Right atrium auricular region (tissue), 2 donors: ENCODE data around the gene GINS1. TPM values are rescaled to one million over a fixed set of nuclear protein-coding genes. Genes with fewer than 3 reads are reported as not detected.

Experiments
- DNase-seq: peaks from one replicate; pipeline ENCODE4 v3.0.0-alpha.2; 2019; ENCODE audit warnings: low spot score
- H3K27ac ChIP-seq, 2 donors: fragments of 200-600 bp; sonication (generic); 1 replicate in 1 of 2; 2 replicates in 1 of 2; pipeline ENCODE4 v1.5.1; 2016 to 2019
- H3K27me3 ChIP-seq, 2 donors: fragments of 200-600 bp; sonication (generic); one replicate each; pipeline versions ENCODE4 v1.5.1 to v1.6.0; 2017 to 2019
- H3K36me3 ChIP-seq: fragments of 200-600 bp; sonication (generic); one replicate; pipeline ENCODE4 v1.5.1; 2016
- H3K4me1 ChIP-seq, 2 donors: fragments of 200-600 bp; sonication (generic); one replicate each; pipeline versions ENCODE4 v1.5.1 to v1.6.0; 2017 to 2019
- H3K4me3 ChIP-seq, 2 donors: fragments of 200-600 bp; sonication (generic); 1 replicate in 1 of 2; 2 replicates in 1 of 2; pipeline ENCODE4 v1.5.1; 2017 to 2019; ENCODE audit warnings: mild to moderate bottlenecking in 1 of 2, moderate library complexity in 1 of 2
- H3K9me3 ChIP-seq, 2 donors: fragments of 200-600 bp; sonication (generic); one replicate each; pipeline ENCODE4 v1.5.1; 2019
- total RNA-seq, 2 donors: library from RNA; depleted of rRNA; stranded (reverse); fragments of >200 nt; gene quantifications; one replicate each; pipeline ENCODE4 v1.1.0, GENCODE V29; 2016
- TF ChIP-seq, protein P1 (sequence below), 2 donors: fragments of 200-600 bp; sonication (generic); IDR thresholded peaks; one replicate each; pipeline ENCODE4 v1.5.1; 2019; ENCODE audit warnings: antibody characterized with exemption in 2 of 2

The GINS1 gene
- total RNA-seq, 2 donors from 2014 or later: 0.33 to 0.35 TPM

DNA sequence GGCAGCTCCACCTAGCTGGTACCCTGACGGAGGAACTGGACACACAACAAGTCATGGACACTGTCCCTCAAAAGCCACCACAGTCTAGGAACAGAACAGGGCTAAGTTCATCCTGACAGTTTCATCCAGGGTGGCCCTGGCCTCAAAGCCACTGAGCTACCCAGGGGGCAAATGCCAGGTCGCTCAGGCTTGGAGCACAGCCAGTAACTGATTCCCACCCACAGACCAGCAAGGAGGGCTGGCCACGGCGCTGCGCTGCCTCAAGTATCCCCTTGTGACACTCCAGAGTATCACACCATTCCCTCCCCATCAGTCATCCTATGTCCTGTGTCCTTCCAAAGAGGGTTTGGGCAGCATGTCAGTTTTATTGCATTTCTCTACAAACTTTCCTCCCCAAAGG is 72.2 kb downstream of the GINS1 start:
- TF ChIP-seq, protein P1, sequence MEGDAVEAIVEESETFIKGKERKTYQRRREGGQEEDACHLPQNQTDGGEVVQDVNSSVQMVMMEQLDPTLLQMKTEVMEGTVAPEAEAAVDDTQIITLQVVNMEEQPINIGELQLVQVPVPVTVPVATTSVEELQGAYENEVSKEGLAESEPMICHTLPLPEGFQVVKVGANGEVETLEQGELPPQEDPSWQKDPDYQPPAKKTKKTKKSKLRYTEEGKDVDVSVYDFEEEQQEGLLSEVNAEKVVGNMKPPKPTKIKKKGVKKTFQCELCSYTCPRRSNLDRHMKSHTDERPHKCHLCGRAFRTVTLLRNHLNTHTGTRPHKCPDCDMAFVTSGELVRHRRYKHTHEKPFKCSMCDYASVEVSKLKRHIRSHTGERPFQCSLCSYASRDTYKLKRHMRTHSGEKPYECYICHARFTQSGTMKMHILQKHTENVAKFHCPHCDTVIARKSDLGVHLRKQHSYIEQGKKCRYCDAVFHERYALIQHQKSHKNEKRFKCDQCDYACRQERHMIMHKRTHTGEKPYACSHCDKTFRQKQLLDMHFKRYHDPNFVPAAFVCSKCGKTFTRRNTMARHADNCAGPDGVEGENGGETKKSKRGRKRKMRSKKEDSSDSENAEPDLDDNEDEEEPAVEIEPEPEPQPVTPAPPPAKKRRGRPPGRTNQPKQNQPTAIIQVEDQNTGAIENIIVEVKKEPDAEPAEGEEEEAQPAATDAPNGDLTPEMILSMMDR (IDR thresholded peaks at IDR 0.05): no peak
- Histone ChIP-seq H3K36me3 (peaks cover 3% of the 10 kb centered on the region), H3K27me3 (no peaks in the 10 kb centered on the region), H3K4me1 (peaks cover 0 to 9% of the 10 kb centered on the region in 2 donors), H3K27ac (no peak overlapping the region), H3K9me3 (no peaks in the 10 kb centered on the region), H3K4me3 (no peak overlapping the region)
- no peak for DNase-seq

DNA sequence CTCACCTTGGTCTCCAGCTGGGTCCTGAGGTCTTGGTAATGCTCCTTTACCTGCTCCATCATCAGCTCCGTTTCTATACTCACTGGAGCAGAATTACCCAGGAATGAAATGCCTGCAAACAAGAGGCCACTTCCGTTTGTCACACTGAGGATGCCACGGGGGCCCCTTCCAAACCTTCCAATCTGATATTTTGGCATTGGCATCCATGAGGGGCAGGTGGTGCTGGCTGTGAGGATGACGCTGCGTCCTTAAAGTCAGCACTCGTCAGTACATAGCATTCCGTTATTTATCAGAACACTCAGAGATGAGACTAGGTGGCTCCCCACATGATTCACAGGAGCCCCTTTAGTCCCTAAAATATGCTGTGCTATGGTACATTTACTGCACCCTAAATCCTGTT is 72.7 kb downstream of the GINS1 start:
- H3K27ac ChIP-seq: no peak overlapping the region
- H3K9me3 ChIP-seq: no peaks in the 10 kb centered on the region
- DNase-seq: no peak
- TF ChIP-seq, protein P1 (IDR thresholded peaks at IDR 0.05): no peak
- H3K27me3 ChIP-seq: no peaks in the 10 kb centered on the region
- peaks cover 0 to 9% of the 10 kb centered on the region in 2 donors for H3K4me1 ChIP-seq
- H3K4me3 ChIP-seq: no peak overlapping the region
- H3K36me3 ChIP-seq: peaks cover 3% of the 10 kb centered on the region

DNA sequence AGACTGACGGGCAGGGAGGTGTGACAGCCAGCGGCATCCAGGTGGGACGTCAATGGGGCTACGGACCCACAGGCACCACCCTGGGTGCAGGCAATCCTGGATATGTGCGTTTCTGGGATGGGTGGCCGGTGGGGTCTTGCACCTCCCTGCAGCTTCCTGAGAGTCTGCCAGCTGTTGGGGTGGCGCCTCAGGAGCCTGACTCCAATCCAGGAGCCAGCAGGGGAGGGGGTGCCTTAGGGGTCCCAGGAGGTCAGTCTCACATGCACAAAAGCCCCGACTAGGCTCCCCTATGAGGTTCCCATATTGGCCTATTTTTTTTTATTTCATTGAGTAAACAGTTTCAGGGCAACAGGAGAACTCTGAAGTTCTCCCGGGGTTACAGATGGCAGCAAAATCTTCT is 73.3 kb downstream of the GINS1 start:
- peaks cover 3% of the 10 kb centered on the region for H3K36me3 ChIP-seq
- H3K4me1 ChIP-seq: peaks cover 0 to 9% of the 10 kb centered on the region in 2 donors
- no peak for DNase-seq
- H3K27ac ChIP-seq: no peak overlapping the region
- H3K4me3 ChIP-seq: no peak overlapping the region
- H3K27me3 ChIP-seq: no peaks in the 10 kb centered on the region
- TF ChIP-seq, protein P1 (IDR thresholded peaks at IDR 0.05): no peak
- H3K9me3 ChIP-seq: no peaks in the 10 kb centered on the region

DNA sequence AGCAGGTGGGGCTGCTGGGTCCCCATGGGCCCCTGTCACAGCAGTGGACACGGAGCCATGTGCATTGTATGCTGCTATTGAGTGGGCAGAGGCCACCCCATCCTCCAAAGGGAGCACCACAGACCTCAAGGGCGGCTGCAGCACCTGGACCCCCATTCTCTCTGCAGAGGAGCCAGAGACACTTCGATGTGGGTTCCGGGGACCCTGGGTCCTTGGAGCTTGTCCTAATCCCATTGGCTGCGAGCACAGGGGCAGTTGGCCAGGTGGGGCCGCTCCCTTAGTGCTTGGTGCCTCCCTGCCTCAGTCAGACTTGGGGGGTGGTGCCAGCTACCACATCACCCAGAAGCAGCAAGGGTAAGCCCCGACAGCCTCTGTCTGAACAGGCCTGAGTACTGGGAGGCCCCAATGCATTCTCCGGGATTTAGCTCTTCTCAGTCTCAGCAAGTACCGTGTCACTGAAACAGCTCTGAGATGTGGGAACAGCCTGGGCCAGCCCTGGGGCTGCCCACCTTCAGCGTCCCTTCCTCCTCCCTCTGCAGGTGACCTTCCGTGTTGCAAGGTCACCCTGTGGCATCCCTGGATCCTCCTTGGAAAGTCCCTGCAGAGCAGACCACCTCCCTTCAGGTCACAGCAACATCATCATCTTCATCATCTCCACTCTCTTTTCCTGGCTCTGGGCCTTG is 73.9 kb downstream of the GINS1 start:
- H3K9me3 ChIP-seq: no peaks in the 10 kb centered on the region
- no peak overlapping the region for H3K27ac ChIP-seq
- H3K27me3 ChIP-seq: no peaks in the 10 kb centered on the region
- H3K4me3 ChIP-seq: no peak overlapping the region
- H3K36me3 ChIP-seq: peaks cover 3% of the 10 kb centered on the region
- peaks cover 0 to 12% of the 10 kb centered on the region in 2 donors for H3K4me1 ChIP-seq
- no peak for DNase-seq
- TF ChIP-seq, protein P1 (IDR thresholded peaks at IDR 0.05): no peak

DNA sequence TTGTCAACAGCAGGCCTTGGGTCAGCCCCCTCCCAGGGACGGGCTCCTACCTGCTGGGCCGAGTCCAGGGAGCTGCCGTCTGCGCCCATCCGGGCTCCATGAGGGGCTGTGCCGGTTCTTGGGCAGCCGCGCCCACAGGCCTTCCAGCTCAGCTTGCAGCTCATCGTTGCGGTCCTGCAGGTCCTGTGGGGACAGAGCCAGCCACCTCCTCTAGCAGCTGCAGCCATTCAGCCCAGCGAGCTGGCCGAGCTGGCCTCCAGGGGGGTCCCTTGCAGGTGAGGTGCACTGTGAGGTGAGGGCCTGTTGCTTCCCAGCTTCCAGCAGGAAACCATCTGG is 74.4 kb downstream of the GINS1 start:
- TF ChIP-seq, protein P1 (IDR thresholded peaks at IDR 0.05): no peak
- peaks cover 0 to 14% of the 10 kb centered on the region in 2 donors for H3K4me1 ChIP-seq
- no peak overlapping the region for H3K27ac ChIP-seq
- no peak overlapping the region for H3K4me3 ChIP-seq
- peaks cover 3% of the 10 kb centered on the region for H3K36me3 ChIP-seq
- no peaks in the 10 kb centered on the region for H3K9me3 ChIP-seq
- H3K27me3 ChIP-seq: no peaks in the 10 kb centered on the region
- no peak for DNase-seq
